ENCODE results near the gene INSIG1. TPM values are rescaled to one million over a fixed set of nuclear protein-coding genes. Genes with fewer than 3 reads are reported as not detected.

Gene INSIG1
- total and polyA plus RNA-seq, 4 donors = 47.2 to 136 (median 59.2) TPM

DNA sequence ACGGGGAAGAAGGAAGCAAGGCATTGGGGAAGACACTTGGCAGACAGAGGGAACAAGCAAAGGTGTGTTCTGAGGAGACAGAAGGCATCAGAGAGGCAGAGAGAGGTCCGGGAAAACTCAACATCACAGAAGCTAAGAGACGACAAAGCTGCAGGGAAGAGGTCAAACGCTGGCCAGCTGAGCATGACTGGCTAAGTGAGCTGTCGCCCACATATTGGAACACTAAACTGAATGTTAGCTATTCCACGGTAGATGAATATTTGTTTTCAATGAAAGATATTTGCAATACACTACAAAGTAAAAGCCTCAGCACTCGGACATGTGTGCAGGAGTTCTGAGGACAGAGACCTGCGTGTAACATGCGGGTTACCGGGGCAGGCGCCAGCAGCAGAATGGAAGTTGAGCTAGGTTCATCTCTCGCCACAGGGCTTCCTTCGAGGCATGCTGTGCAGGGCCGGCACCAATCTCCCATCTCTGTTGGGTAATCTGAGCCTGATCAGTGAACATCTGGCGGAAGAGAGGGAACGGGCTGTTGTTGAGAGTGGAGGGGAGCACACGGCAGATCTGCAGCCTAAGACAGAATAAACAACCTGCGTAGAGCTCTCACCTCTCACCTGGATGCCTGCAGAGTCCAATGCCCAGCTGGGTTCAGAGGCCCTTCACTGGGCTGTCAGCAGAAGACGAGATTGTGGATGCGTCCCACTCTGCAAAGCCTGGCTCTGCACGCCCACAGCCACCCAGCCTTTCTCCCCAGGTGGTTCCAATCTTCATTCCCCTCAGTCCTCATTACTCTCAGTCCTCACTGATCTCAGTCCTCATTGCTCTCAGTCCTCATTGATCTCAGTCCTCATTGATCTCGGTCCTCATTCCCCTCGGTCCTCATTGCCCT lies 35.9 kb downstream of the INSIG1 start:
- Histone ChIP-seq H3K27me3 (ENCODE audit: control insufficient read depth, insufficient read depth, low read length) (no peaks in the 10 kb centered on the region), H3K4me1 (ENCODE audit: control insufficient read depth, insufficient read depth, low read length) (no peaks in the 10 kb centered on the region), H3K9me3 (ENCODE audit: control insufficient read depth, insufficient read depth, low read length) (no peaks in the 10 kb centered on the region), H3K27ac (ENCODE audit: low read depth, low read length) (no peak overlapping the region), H3K4me3 (ENCODE audit: low read depth, low read length) (no peak overlapping the region), H3K36me3 (ENCODE audit: control insufficient read depth, insufficient read depth, low read length) (no peaks in the 10 kb centered on the region)
- 77% methylated on average over 20 of the region's 23 CpGs for whole genome bisulfite sequencing (ENCODE audit: insufficient coverage)
- DNase-seq (ENCODE audit: low read depth in 4 of 6, low spot score in 6 of 6) = no peak

- Histone ChIP-seq H3K4me1 (ENCODE audit: control insufficient read depth, insufficient read depth, low read length) (no peaks in the 10 kb centered on the region), H3K36me3 (ENCODE audit: control insufficient read depth, insufficient read depth, low read length) (no peaks in the 10 kb centered on the region), H3K9me3 (ENCODE audit: control insufficient read depth, insufficient read depth, low read length) (no peaks in the 10 kb centered on the region), H3K4me3 (ENCODE audit: low read depth, low read length) (no peak overlapping the region), H3K27me3 (ENCODE audit: control insufficient read depth, insufficient read depth, low read length) (no peaks in the 10 kb centered on the region), H3K27ac (ENCODE audit: low read depth, low read length) (no peak overlapping the region)
- 89% methylated on average over 17 of the region's 21 CpGs for WGBS (ENCODE audit: insufficient coverage)
- no peak for DNase-seq (ENCODE audit: low read depth in 4 of 6, low spot score in 6 of 6)
These were observed 39.3 kb downstream of the INSIG1 start for GRCh38 chr7:155336812-155337602.

GRCh38 chr7:155337946-155338631 lies 40.4 kb downstream of the INSIG1 start:
- Histone ChIP-seq H3K27ac (ENCODE audit: low read depth, low read length) (no peak overlapping the region), H3K27me3 (ENCODE audit: control insufficient read depth, insufficient read depth, low read length) (no peaks in the 10 kb centered on the region), H3K4me1 (ENCODE audit: control insufficient read depth, insufficient read depth, low read length) (no peaks in the 10 kb centered on the region), H3K36me3 (ENCODE audit: control insufficient read depth, insufficient read depth, low read length) (no peaks in the 10 kb centered on the region), H3K9me3 (ENCODE audit: control insufficient read depth, insufficient read depth, low read length) (no peaks in the 10 kb centered on the region), H3K4me3 (ENCODE audit: low read depth, low read length) (no peak overlapping the region)
- no peak for DNase-seq (ENCODE audit: low read depth in 4 of 6, low spot score in 6 of 6)
- WGBS (ENCODE audit: insufficient coverage) = 88% methylated on average over 37 of the region's 37 CpGs

GRCh38 chr7:155338632-155339320 lies 41.1 kb downstream of the INSIG1 start:
- H3K4me3 ChIP-seq (ENCODE audit: low read depth, low read length) = no peak overlapping the region
- no peaks in the 10 kb centered on the region for H3K9me3 ChIP-seq (ENCODE audit: control insufficient read depth, insufficient read depth, low read length)
- H3K27me3 ChIP-seq (ENCODE audit: control insufficient read depth, insufficient read depth, low read length) = no peaks in the 10 kb centered on the region
- WGBS (ENCODE audit: insufficient coverage) = 87% methylated on average over 22 of the region's 25 CpGs
- H3K27ac ChIP-seq (ENCODE audit: low read depth, low read length) = no peak overlapping the region
- no peaks in the 10 kb centered on the region for H3K4me1 ChIP-seq (ENCODE audit: control insufficient read depth, insufficient read depth, low read length)
- no peaks in the 10 kb centered on the region for H3K36me3 ChIP-seq (ENCODE audit: control insufficient read depth, insufficient read depth, low read length)
- DNase-seq (ENCODE audit: low read depth in 4 of 6, low spot score in 6 of 6) = no peak

GRCh38 chr7:155339474-155339873 lies 41.8 kb downstream of the INSIG1 start:
- Histone ChIP-seq H3K4me3 (ENCODE audit: low read depth, low read length) (no peak overlapping the region), H3K27me3 (ENCODE audit: control insufficient read depth, insufficient read depth, low read length) (no peaks in the 10 kb centered on the region), H3K36me3 (ENCODE audit: control insufficient read depth, insufficient read depth, low read length) (no peaks in the 10 kb centered on the region), H3K4me1 (ENCODE audit: control insufficient read depth, insufficient read depth, low read length) (peaks cover 4% of the 10 kb centered on the region), H3K9me3 (ENCODE audit: control insufficient read depth, insufficient read depth, low read length) (no peaks in the 10 kb centered on the region), H3K27ac (ENCODE audit: low read depth, low read length) (no peak overlapping the region)
- DNase-seq (ENCODE audit: low read depth in 4 of 6, low spot score in 6 of 6) = no peak
- WGBS (ENCODE audit: insufficient coverage) = 76% methylated on average over 16 of the region's 17 CpGs

GRCh38 chr7:155340071-155340531 lies 42.4 kb downstream of the INSIG1 start:
- DNase-seq (ENCODE audit: low read depth in 4 of 6, low spot score in 6 of 6) = no peak
- WGBS (ENCODE audit: insufficient coverage) = 81% methylated on average over 14 of the region's 14 CpGs
- peaks cover 9% of the 10 kb centered on the region for H3K4me1 ChIP-seq (ENCODE audit: control insufficient read depth, insufficient read depth, low read length)
- H3K27ac ChIP-seq (ENCODE audit: low read depth, low read length) = no peak overlapping the region
- no peaks in the 10 kb centered on the region for H3K9me3 ChIP-seq (ENCODE audit: control insufficient read depth, insufficient read depth, low read length)
- no peaks in the 10 kb centered on the region for H3K27me3 ChIP-seq (ENCODE audit: control insufficient read depth, insufficient read depth, low read length)
- H3K4me3 ChIP-seq (ENCODE audit: low read depth, low read length) = no peak overlapping the region
- H3K36me3 ChIP-seq (ENCODE audit: control insufficient read depth, insufficient read depth, low read length) = no peaks in the 10 kb centered on the region

DNA sequence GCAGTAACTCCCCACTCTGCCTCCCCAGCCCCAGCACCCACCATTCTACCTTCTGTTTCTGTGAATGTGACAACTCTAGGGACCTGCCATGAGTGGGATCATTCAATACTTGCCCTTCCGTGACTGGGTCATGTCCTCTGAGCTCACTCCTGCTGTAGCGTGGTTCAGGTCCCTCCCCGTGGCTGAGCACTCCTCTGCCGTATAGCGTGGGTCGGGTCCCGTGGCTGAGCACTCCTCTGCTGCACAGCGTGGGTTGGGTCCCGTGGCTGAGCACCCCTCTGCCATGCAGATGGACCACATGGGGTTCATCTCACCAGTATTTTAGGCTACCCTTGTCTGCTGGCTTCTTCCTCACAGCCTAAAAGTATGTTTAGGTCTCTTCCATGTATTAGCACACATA lies 43.0 kb downstream of the INSIG1 start:
- H3K4me1 ChIP-seq (ENCODE audit: control insufficient read depth, insufficient read depth, low read length) = peaks cover 11% of the 10 kb centered on the region
- H3K9me3 ChIP-seq (ENCODE audit: control insufficient read depth, insufficient read depth, low read length) = no peaks in the 10 kb centered on the region
- no peak overlapping the region for H3K4me3 ChIP-seq (ENCODE audit: low read depth, low read length)
- H3K27ac ChIP-seq (ENCODE audit: low read depth, low read length) = no peak overlapping the region
- no peak for DNase-seq (ENCODE audit: low read depth in 4 of 6, low spot score in 6 of 6)
- 95% methylated on average over 9 of the region's 9 CpGs for WGBS (ENCODE audit: insufficient coverage)
- peaks cover 4% of the 10 kb centered on the region for H3K27me3 ChIP-seq (ENCODE audit: control insufficient read depth, insufficient read depth, low read length)
- no peaks in the 10 kb centered on the region for H3K36me3 ChIP-seq (ENCODE audit: control insufficient read depth, insufficient read depth, low read length)

- H3K9me3 ChIP-seq (ENCODE audit: control insufficient read depth, insufficient read depth, low read length) = no peaks in the 10 kb centered on the region
- 76% methylated on average over 5 of the region's 5 CpGs for WGBS (ENCODE audit: insufficient coverage)
- peaks cover 12% of the 10 kb centered on the region for H3K27me3 ChIP-seq (ENCODE audit: control insufficient read depth, insufficient read depth, low read length)
- no peak for DNase-seq (ENCODE audit: low read depth in 4 of 6, low spot score in 6 of 6)
- no peaks in the 10 kb centered on the region for H3K36me3 ChIP-seq (ENCODE audit: control insufficient read depth, insufficient read depth, low read length)
- H3K4me1 ChIP-seq (ENCODE audit: control insufficient read depth, insufficient read depth, low read length) = peaks cover 11% of the 10 kb centered on the region
- H3K4me3 ChIP-seq (ENCODE audit: low read depth, low read length) = no peak overlapping the region
- no peak overlapping the region for H3K27ac ChIP-seq (ENCODE audit: low read depth, low read length)
These were observed 43.8 kb downstream of the INSIG1 start for GRCh38 chr7:155341463-155341983.

DNA sequence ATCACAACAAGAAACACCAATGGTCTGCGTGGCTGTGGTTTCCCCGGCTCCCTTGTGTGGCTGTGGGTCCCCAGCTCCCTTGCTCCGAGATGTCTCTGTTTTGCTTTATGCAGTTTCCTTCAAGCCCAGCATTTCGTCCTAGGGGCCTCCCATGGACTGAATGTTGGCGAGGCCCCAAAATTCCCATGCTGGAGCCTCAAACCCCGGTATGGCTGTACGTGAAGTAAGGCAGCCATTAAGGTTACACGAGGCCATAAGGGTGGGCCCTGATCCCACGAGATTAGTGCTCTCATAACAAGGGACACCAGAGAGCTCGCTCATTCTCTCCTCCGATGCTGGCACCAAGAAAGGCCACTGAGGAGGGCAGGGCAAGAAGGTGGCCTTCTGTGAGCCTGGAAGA lies 44.6 kb downstream of the INSIG1 start:
- 81% methylated on average over 10 of the region's 11 CpGs for WGBS (ENCODE audit: insufficient coverage)
- no peaks in the 10 kb centered on the region for H3K36me3 ChIP-seq (ENCODE audit: control insufficient read depth, insufficient read depth, low read length)
- H3K27me3 ChIP-seq (ENCODE audit: control insufficient read depth, insufficient read depth, low read length) = peaks cover 17% of the 10 kb centered on the region
- no peak for DNase-seq (ENCODE audit: low read depth in 4 of 6, low spot score in 6 of 6)
- H3K27ac ChIP-seq (ENCODE audit: low read depth, low read length) = no peak overlapping the region
- no peaks in the 10 kb centered on the region for H3K9me3 ChIP-seq (ENCODE audit: control insufficient read depth, insufficient read depth, low read length)
- peaks cover 11% of the 10 kb centered on the region for H3K4me1 ChIP-seq (ENCODE audit: control insufficient read depth, insufficient read depth, low read length)
- no peak overlapping the region for H3K4me3 ChIP-seq (ENCODE audit: low read depth, low read length)
